Measurements from ENCODE around the gene ARHGAP10.
A peak's percentile ranks its signal among the peaks of the same experiment; 100 is the strongest.

Gene ARHGAP10

DNA sequence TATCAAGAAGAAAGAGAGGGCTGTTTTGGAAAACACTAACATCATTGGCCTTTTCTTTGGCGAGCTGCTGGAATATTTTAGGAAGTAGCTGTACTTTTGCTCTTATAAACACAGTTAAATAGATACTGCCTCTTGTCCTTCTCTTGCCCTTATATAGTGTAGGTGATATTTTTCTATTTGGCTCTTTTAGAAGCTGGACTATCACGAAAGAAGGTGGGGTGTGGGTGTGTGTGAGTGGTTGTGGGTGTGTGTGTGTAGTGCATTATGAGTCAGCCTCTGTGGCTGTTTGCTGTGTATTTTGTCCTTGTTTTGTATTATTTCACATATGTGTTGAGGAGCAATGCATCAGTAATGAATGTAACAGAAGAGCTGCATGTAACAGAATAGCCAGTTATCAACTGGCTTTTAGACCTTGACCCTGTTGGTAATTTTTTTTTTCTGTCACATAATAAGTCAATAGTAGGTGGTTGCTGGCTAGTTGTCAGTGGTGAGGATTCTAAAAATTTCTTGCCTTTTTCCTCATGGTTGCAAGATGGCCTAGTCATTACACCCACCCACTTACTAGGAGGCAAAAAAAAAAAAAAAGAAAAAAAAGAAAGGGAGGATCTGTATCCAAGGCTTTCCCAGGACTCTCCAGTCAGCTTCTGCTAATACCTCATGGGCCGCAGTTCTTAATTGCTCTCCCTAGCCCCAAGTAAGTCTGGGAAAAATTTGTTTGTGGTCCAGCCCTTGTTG is 23.8 kb downstream of the ARHGAP10 start:
- Histone ChIP-seq H3K4me1 (peaks cover 9% of the 10 kb centered on the region; the same call in 1 of the 2 replicates), H3K27me3 (no peaks in the 10 kb centered on the region), H3K4me3 (ENCODE audit: low read depth, low read length) (no peak overlapping the region), H3K36me3 (no peaks in the 10 kb centered on the region), H3K9me3 (no peaks in the 10 kb centered on the region; the same call in 1 of the 2 replicates)
- TF ChIP-seq, protein P1, sequence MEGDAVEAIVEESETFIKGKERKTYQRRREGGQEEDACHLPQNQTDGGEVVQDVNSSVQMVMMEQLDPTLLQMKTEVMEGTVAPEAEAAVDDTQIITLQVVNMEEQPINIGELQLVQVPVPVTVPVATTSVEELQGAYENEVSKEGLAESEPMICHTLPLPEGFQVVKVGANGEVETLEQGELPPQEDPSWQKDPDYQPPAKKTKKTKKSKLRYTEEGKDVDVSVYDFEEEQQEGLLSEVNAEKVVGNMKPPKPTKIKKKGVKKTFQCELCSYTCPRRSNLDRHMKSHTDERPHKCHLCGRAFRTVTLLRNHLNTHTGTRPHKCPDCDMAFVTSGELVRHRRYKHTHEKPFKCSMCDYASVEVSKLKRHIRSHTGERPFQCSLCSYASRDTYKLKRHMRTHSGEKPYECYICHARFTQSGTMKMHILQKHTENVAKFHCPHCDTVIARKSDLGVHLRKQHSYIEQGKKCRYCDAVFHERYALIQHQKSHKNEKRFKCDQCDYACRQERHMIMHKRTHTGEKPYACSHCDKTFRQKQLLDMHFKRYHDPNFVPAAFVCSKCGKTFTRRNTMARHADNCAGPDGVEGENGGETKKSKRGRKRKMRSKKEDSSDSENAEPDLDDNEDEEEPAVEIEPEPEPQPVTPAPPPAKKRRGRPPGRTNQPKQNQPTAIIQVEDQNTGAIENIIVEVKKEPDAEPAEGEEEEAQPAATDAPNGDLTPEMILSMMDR (IDR thresholded peaks at IDR 0.05; ENCODE audit: low read depth, low read length), result no peak
- DNase-seq, result no peak

DNA sequence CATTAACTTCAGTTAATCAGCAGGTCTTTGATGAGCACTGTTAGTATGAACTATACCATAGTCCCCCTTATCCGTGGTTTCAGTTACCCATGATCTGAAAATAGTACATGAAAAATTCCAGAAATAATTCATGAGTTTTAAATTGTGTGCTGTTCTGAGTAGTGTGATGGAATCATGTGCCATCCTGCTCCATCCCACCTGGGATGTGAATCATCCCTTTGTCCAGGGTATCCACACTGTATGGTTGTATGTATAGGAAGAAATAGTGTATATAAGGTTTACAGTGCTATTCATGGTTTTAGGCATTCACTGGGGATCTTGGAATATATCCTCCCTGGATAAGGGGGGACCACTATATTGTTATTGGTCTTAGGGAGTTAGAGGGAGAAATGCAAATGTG is 24.5 kb downstream of the ARHGAP10 start:
- TF ChIP-seq, protein P1 (IDR thresholded peaks at IDR 0.05; ENCODE audit: low read depth, low read length), result no peak
- H3K4me3 ChIP-seq (ENCODE audit: low read depth, low read length), result no peak overlapping the region
- DNase-seq, result no peak
- no peaks in the 10 kb centered on the region; the same call in 1 of the 2 replicates for H3K9me3 ChIP-seq
- no peaks in the 10 kb centered on the region for H3K36me3 ChIP-seq
- H3K4me1 ChIP-seq, result peaks cover 9% of the 10 kb centered on the region; the same call in 1 of the 2 replicates
- H3K27me3 ChIP-seq, result no peaks in the 10 kb centered on the region

GRCh38 chr4:147760176-147760575 is 28.3 kb downstream of the ARHGAP10 start:
- Histone ChIP-seq H3K9me3 (no peaks in the 10 kb centered on the region; the same call in 1 of the 2 replicates), H3K27me3 (no peaks in the 10 kb centered on the region), H3K4me1 (peaks cover 12% of the 10 kb centered on the region; the same call in 1 of the 2 replicates), H3K36me3 (no peaks in the 10 kb centered on the region; the same call in 1 of the 2 replicates), H3K4me3 (ENCODE audit: low read depth, low read length) (no peak overlapping the region)
- no peak for DNase-seq
- TF ChIP-seq, protein P1 (IDR thresholded peaks at IDR 0.05; ENCODE audit: low read depth, low read length), result no peak

- H3K9me3 ChIP-seq, result no peaks in the 10 kb centered on the region; the same call in 1 of the 2 replicates
- no peaks in the 10 kb centered on the region for H3K27me3 ChIP-seq
- DNase-seq, result peak; percentile 46
- TF ChIP-seq, protein P1 (IDR thresholded peaks at IDR 0.05; ENCODE audit: low read depth, low read length), result no peak
- H3K36me3 ChIP-seq, result no peaks in the 10 kb centered on the region; the same call in 1 of the 2 replicates
- no peak overlapping the region for H3K4me3 ChIP-seq (ENCODE audit: low read depth, low read length)
- H3K4me1 ChIP-seq, result peaks cover 12% of the 10 kb centered on the region; the same call in 1 of the 2 replicates
These were observed 28.8 kb downstream of the ARHGAP10 start for GRCh38 chr4:147760695-147761094.

DNA sequence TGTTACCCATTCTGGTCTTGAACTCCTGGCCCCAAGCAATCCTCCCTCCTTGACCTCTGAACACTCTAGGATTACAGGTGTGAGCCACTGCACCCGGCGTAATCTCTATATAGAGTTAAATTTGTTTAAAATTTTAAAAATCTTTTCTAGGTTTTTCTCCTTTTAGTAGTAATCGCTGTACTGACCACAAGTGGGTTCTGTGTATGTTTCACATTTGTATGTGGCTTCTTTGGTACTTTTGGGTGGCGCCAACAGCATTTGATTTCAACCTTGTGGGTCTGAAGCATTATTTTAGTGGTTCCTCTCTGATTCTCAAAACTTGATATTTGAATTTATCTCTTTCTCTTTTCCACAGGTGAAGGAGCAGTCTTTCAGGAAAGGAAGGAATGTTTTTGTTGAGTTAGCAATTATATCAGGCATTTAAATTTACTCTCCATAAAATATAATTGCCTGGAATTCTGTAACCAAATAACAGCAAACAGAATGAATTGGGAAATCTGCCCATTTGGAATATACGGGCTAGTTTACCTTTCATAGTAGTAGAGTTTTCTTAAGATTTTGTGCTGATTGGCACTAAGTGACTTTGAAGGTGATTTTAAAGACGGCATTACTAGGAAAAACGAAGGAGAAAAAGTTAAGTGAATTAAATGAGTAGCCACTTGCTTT is 29.5 kb downstream of the ARHGAP10 start:
- no peaks in the 10 kb centered on the region; the same call in 1 of the 2 replicates for H3K36me3 ChIP-seq
- H3K27me3 ChIP-seq, result no peaks in the 10 kb centered on the region
- DNase-seq, result no peak
- H3K4me1 ChIP-seq, result peaks cover 12% of the 10 kb centered on the region; the same call in 1 of the 2 replicates
- TF ChIP-seq, protein P1 (IDR thresholded peaks at IDR 0.05; ENCODE audit: low read depth, low read length), result no peak
- H3K4me3 ChIP-seq (ENCODE audit: low read depth, low read length), result no peak overlapping the region
- H3K9me3 ChIP-seq, result no peaks in the 10 kb centered on the region; the same call in 1 of the 2 replicates
